ENCODE data around the gene OXGR1.

DNA sequence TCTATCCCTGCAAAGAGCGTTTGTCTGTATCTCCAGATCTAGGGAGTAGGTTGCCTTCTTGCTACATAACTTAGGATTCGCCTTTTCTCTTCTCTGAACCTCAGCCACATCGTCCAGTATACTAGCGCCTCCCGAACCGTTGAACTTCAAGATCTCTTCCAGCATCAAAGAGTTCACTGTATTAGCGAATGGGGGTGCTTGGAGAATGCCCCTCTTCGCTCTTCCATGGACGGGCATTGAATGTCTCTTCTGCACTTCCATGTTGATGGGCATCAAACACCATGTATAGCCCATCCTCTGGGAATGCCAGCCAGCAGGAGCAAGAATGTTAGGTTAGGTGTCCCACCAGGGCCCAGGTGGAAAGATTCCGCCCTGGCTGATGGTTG, 575 bp upstream of the OXGR1 start:
- TF ChIP-seq, protein P1, sequence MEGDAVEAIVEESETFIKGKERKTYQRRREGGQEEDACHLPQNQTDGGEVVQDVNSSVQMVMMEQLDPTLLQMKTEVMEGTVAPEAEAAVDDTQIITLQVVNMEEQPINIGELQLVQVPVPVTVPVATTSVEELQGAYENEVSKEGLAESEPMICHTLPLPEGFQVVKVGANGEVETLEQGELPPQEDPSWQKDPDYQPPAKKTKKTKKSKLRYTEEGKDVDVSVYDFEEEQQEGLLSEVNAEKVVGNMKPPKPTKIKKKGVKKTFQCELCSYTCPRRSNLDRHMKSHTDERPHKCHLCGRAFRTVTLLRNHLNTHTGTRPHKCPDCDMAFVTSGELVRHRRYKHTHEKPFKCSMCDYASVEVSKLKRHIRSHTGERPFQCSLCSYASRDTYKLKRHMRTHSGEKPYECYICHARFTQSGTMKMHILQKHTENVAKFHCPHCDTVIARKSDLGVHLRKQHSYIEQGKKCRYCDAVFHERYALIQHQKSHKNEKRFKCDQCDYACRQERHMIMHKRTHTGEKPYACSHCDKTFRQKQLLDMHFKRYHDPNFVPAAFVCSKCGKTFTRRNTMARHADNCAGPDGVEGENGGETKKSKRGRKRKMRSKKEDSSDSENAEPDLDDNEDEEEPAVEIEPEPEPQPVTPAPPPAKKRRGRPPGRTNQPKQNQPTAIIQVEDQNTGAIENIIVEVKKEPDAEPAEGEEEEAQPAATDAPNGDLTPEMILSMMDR (IDR thresholded peaks at IDR 0.05; ENCODE audit: poor library complexity), result no peak
- TF ChIP-seq EZH2 (IDR thresholded peaks at IDR 0.05; ENCODE audit: borderline replicate concordance), result no peak
- TF ChIP-seq EZH2phosphoT487 (IDR thresholded peaks at IDR 0.05; ENCODE audit: low read depth, severe bottlenecking, unreplicated experiment), result no peak
